Omental fat pad (tissue), 4 donors: ENCODE results near the gene NLGN4X. TPM values are rescaled to one million over a fixed set of nuclear protein-coding genes. Genes with fewer than 3 reads are reported as not detected.

Source experiments
- ATAC-seq: fragments of 150-250 bp; one replicate; pipeline ENCODE4 v1.9.1; 2016; ENCODE audit warnings: mild to moderate bottlenecking, moderate library complexity; ENCODE audit not compliant: low FRiP score
- DNase-seq: peaks from one replicate; pipeline ENCODE4 v3.0.0-alpha.2; 2019; ENCODE audit warnings: low spot score
- total RNA-seq, 4 donors: library from RNA; depleted of rRNA; stranded (reverse); fragments of >200 nt; gene quantifications; one replicate each; pipeline ENCODE4 v1.1.0, GENCODE V29; 2016
- TF ChIP-seq, protein P1 (sequence below), 3 donors: fragments of 450-650 bp; IDR thresholded peaks; one replicate each; pipeline ENCODE4 v1.5.1; 2016 to 2017; ENCODE audit warnings: antibody characterized with exemption in 3 of 3, mild to moderate bottlenecking in 3 of 3, moderate library complexity in 2 of 3

NLGN4X gene
- total RNA-seq, 4 donors from 2014 or later: 2.9 to 14.8 (median 5.5) TPM

DNA sequence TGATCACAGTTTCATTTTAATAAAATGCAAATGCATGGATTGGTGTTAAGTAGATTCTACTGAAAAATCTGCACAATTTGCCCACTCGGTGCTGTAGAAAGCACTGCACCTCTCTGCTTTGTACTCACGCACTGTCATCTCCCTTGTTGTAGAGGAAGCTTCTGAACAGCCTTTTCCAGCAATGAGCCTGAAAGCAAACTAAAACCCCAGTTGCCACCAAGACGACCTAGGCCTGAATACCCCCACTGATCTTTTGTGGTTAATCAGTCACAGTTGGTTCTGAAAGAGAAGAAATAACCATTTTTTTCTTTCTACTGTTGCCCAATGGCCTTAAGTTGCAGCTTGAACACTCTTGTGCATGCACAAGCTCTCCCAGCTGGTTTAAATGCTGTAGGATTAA, 229.8 kb downstream of the NLGN4X start:
- DNase-seq (no peak), ATAC-seq (no peak)
- TF ChIP-seq, protein P1, sequence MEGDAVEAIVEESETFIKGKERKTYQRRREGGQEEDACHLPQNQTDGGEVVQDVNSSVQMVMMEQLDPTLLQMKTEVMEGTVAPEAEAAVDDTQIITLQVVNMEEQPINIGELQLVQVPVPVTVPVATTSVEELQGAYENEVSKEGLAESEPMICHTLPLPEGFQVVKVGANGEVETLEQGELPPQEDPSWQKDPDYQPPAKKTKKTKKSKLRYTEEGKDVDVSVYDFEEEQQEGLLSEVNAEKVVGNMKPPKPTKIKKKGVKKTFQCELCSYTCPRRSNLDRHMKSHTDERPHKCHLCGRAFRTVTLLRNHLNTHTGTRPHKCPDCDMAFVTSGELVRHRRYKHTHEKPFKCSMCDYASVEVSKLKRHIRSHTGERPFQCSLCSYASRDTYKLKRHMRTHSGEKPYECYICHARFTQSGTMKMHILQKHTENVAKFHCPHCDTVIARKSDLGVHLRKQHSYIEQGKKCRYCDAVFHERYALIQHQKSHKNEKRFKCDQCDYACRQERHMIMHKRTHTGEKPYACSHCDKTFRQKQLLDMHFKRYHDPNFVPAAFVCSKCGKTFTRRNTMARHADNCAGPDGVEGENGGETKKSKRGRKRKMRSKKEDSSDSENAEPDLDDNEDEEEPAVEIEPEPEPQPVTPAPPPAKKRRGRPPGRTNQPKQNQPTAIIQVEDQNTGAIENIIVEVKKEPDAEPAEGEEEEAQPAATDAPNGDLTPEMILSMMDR (IDR thresholded peaks at IDR 0.05): no peak

DNA sequence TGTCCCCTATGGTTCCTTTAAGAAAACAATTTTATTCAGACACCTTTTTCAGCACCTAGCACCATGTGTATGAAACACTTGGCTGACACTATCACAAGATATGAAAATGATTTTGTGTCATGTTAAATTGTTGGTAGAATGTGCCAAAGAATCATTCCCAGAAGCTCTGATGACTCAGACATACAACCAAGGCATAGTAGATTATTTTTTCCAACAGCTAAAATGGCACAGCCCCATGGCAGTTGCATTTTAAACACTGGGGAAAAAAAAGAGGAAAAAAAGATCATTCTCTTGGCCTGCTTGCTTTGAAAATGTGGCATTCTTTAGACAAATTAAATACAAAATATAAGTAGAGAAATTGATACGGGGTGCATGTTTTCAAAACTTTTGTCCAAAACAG, 230.2 kb downstream of the NLGN4X start:
- ATAC-seq: no peak
- TF ChIP-seq, protein P1 (IDR thresholded peaks at IDR 0.05): no peak
- no peak for DNase-seq

DNA sequence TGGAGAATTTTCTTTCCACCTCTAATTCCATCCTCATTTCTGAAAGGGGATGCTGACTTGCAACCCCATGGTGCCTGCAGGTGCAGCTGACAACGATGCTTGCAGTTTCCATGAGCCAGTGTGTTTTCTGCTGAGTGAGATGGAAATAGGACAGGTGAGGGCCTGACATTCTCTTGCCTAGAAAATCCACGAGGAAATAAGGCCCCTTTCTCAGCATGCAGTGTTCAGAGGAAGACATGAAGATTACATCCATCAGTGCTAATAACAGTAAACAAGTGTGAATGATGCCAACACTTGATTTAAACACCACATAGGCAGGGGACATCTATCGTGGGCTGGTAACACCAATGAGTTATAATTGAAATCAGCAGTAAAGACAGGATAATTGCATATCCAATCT, 237.3 kb downstream of the NLGN4X start:
- TF ChIP-seq, protein P1 (IDR thresholded peaks at IDR 0.05): no peak
- ATAC-seq: no peak
- no peak for DNase-seq

DNA sequence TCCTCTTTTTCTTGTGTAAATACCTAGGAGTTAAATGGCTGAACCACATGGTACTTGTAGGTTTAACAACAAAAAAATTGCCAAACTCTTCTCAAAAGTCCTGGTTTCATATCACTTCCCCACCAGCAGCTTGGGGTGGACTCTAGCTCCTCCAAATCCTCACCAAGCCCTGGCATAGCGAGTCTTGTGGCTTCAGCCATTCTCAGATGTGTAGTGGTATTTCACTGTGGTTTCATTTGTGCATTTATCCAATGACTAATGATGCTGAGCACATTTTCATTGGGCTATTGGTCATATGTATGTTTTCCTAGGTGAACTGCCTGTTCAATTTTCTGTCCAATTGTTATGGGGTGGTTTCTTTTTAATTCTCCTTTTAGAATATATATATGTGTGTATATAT, 249.3 kb downstream of the NLGN4X start:
- ATAC-seq (no peak), DNase-seq (no peak)
- TF ChIP-seq, protein P1 (IDR thresholded peaks at IDR 0.05): no peak

DNA sequence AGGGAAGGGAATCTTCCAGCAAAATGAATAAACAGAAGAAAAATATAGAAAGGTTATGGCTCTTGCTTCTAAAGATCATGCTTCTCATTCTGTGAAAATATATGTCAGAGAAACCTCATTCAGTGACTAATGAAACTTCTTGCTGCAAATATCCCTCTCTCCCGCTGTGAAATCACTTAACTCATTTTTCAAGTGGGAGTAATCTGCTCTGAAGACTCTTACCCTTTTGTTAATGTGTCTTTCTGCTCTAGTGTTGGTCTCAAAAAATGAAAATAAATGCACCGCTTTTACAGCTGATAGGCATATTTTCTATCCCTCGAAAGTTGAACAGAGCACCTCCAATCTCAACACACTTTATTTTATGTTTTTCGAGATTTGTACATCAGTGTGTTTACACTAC, 252.3 kb downstream of the NLGN4X start:
- no peak for ATAC-seq

DNA sequence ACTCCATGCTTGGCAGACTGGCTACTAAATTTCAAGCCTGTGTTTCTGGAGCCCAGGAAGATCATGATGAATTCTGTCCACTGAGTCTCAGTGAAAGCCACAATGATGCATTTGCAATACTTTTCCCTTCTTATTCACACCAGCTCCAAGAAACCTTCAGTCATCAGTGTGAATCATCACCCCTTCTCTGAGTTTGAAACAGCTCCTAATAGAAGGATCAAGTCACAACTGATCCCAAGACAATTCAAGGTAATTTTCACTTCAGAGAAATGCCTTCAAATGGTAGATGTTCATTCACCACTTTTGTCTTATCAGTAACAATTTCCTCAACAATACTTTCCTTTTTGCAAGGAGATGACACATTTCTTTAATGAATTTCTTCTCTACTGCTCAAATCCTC, 257.4 kb downstream of the NLGN4X start:
- no peak for ATAC-seq
- DNase-seq: no peak
- TF ChIP-seq, protein P1 (IDR thresholded peaks at IDR 0.05): no peak

More for the DNA sequence above, 252.3 kb downstream of the NLGN4X start:
- TF ChIP-seq, protein P1 (IDR thresholded peaks at IDR 0.05): no peak
- no peak for DNase-seq

DNA sequence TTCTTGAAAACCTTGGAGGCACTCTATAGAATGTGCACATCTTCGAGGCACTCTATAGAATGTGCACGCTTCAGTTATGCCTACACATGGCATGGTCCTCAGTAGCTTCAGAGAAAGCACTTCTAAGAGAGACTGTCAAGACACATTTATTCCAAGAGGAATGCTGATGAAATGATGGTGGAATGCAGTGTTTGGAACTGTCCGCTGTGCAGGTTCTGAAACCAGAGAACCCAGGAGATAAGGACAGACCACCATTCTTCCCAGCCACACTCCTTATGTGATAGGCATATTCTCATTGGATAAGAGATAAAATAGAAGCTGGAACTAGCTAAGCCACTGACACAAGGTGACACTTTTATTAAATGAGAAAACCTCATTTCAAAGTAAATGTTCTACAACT, 263.3 kb downstream of the NLGN4X start:
- ATAC-seq (no peak), DNase-seq (no peak)

More for the DNA sequence above, 263.3 kb downstream of the NLGN4X start:
- TF ChIP-seq, protein P1 (IDR thresholded peaks at IDR 0.05): no peak
